Neural progenitor cell (in vitro differentiated cells): Measurements from ENCODE around the gene BAIAP3. TPM values are rescaled to one million over a fixed set of nuclear protein-coding genes. Genes with fewer than 3 reads are reported as not detected.
A peak's percentile ranks its signal among the peaks of the same experiment; 100 is the strongest.

Source experiments
- DNase-seq: peaks from one replicate; pipeline ENCODE4 v3.0.0-alpha.2; 2016; ENCODE audit warnings: low spot score
- H2AFZ ChIP-seq: fragments of 200-600 bp; sonication (generic); replicated peaks from 2 replicates; pipeline ENCODE4 v1.6.1; 2016; ENCODE audit warnings: antibody characterized with exemption
- H3F3A ChIP-seq: fragments of 200-600 bp; sonication (generic); 2 replicates; pipeline ENCODE4 v1.6.1; 2016; ENCODE audit warnings: antibody characterized with exemption, low read depth
- H3K27ac ChIP-seq: fragments of 200-600 bp; sonication (generic); 2 replicates; pipeline ENCODE4 v1.5.1; 2016; ENCODE audit warnings: mild to moderate bottlenecking
- H3K27me3 ChIP-seq: fragments of 200-600 bp; sonication (generic); 2 replicates; pipeline ENCODE4 v1.6.1; 2016; ENCODE audit warnings: mild to moderate bottlenecking, moderate library complexity
- H3K36me3 ChIP-seq: fragments of 200-600 bp; sonication (generic); 2 replicates; pipeline ENCODE4 v1.5.1; 2016
- H3K4me1 ChIP-seq: fragments of 200-600 bp; sonication (generic); 2 replicates; pipeline ENCODE4 v1.6.1; 2016; ENCODE audit warnings: mixed run types
- H3K4me2 ChIP-seq: fragments of 200-600 bp; sonication (generic); 2 replicates; pipeline ENCODE4 v1.6.1; 2016
- H3K4me3 ChIP-seq: fragments of 200-600 bp; sonication (generic); 2 replicates; pipeline ENCODE4 v1.5.1; 2016
- H3K79me2 ChIP-seq: fragments of 200-600 bp; sonication (generic); 2 replicates; pipeline ENCODE4 v1.6.1; 2016; ENCODE audit warnings: low read depth
- H3K9ac ChIP-seq: fragments of 200-600 bp; sonication (generic); 2 replicates; pipeline ENCODE4 v1.6.1; 2016
- H3K9me3 ChIP-seq: fragments of 200-600 bp; sonication (generic); 2 replicates; pipeline ENCODE4 v1.5.1; 2016; ENCODE audit warnings: low read depth
- H4K20me1 ChIP-seq: fragments of 200-600 bp; sonication (generic); 2 replicates; pipeline ENCODE4 v1.6.1; 2016; ENCODE audit warnings: low read depth
- H3K27ac Mint-ChIP-seq: 3 replicates; pipeline ENCODE4 v1.8.0; 2021; ENCODE audit warnings: mixed read lengths
- H3K27me3 Mint-ChIP-seq: 2 replicates; pipeline ENCODE4 v1.8.0; 2022; ENCODE audit warnings: low read depth, mild to moderate bottlenecking, inconsistent platforms, moderate library complexity, mixed read lengths; ENCODE audit not compliant: insufficient read depth
- H3K36me3 Mint-ChIP-seq: 3 replicates; pipeline ENCODE4 v1.8.0; 2021; ENCODE audit warnings: mixed read lengths
- H3K4me1 Mint-ChIP-seq: 3 replicates; pipeline ENCODE4 v1.8.0; 2021; ENCODE audit warnings: mixed read lengths
- H3K4me3 Mint-ChIP-seq: 3 replicates; pipeline ENCODE4 v1.8.0; 2021; ENCODE audit warnings: mild to moderate bottlenecking, moderate library complexity, mixed read lengths
- H3K9me3 Mint-ChIP-seq: 3 replicates; pipeline ENCODE4 v1.8.0; 2020; ENCODE audit warnings: mixed read lengths
- EZH2 ChIP-seq: fragments of 200-600 bp; sonication (generic); IDR thresholded peaks from 2 replicates; pipeline ENCODE4 v1.6.1; 2017; ENCODE audit warnings: antibody characterized with exemption, mild to moderate bottlenecking, moderate library complexity
- EZH2phosphoT487 ChIP-seq: fragments of 200-600 bp; sonication (generic); IDR thresholded peaks from 2 replicates; pipeline ENCODE4 v1.6.1; 2017; ENCODE audit warnings: antibody characterized with exemption
- total RNA-seq: library from RNA; depleted of rRNA; stranded (reverse); fragments of >200 nt; gene quantifications from 2 replicates; pipeline ENCODE4 v1.2.3, GENCODE V29; 2015; ENCODE audit warnings: low replicate concordance
- TF ChIP-seq, protein P1 (sequence below): fragments of 200-600 bp; sonication (generic); IDR thresholded peaks from 2 replicates; pipeline ENCODE4 v1.5.1; 2017; ENCODE audit warnings: antibody characterized with exemption, mild to moderate bottlenecking

BAIAP3 gene
- total RNA-seq, 1 donor from 2014 or later = 0.34 TPM

DNA sequence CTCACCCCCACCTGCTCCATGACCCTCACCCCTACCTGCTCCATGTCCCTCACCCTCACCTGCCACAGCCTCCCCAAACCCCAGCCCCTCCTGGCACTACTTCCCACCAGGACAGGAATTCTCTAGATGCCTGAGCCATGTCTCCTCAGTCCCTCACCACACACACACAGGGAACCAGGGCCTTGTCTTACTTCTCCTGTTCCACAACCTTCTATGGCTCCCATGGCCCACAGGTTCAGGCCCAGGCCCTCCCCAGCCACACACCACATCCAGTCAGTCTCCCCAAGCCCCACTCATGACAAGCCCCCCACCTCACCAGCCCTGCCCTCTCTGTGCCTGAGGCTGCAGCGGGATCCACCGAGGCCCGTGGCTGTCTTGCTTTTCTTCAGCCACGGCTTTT is 27.1 kb upstream of the BAIAP3 start:
- no peak overlapping the region for H3K4me2 ChIP-seq
- peaks cover 6% of the 10 kb centered on the region for H3K4me1 ChIP-seq
- Mint-ChIP-seq H3K4me3 (peak overlapping the region; percentile 38), H3K27me3 (peaks cover 11% of the 10 kb centered on the region), H3K4me1 (peaks cover 19% of the 10 kb centered on the region), H3K27ac (peak overlapping the region; percentile 76), H3K9me3 (no peaks in the 10 kb centered on the region), H3K36me3 (peaks cover 7% of the 10 kb centered on the region)
- no peak overlapping the region for H3K4me3 ChIP-seq
- no peak overlapping the region for H3K27ac ChIP-seq
- no peaks in the 10 kb centered on the region for H3K36me3 ChIP-seq
- no peaks in the 10 kb centered on the region for H3K9me3 ChIP-seq
- peaks cover 16% of the 10 kb centered on the region for H3K79me2 ChIP-seq
- no peak overlapping the region for H2AFZ ChIP-seq
- peaks cover 15% of the 10 kb centered on the region for H4K20me1 ChIP-seq
- TF ChIP-seq EZH2 (no peak), EZH2phosphoT487 (no peak)
- TF ChIP-seq, protein P1, sequence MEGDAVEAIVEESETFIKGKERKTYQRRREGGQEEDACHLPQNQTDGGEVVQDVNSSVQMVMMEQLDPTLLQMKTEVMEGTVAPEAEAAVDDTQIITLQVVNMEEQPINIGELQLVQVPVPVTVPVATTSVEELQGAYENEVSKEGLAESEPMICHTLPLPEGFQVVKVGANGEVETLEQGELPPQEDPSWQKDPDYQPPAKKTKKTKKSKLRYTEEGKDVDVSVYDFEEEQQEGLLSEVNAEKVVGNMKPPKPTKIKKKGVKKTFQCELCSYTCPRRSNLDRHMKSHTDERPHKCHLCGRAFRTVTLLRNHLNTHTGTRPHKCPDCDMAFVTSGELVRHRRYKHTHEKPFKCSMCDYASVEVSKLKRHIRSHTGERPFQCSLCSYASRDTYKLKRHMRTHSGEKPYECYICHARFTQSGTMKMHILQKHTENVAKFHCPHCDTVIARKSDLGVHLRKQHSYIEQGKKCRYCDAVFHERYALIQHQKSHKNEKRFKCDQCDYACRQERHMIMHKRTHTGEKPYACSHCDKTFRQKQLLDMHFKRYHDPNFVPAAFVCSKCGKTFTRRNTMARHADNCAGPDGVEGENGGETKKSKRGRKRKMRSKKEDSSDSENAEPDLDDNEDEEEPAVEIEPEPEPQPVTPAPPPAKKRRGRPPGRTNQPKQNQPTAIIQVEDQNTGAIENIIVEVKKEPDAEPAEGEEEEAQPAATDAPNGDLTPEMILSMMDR = no peak
- no peak for DNase-seq
- H3F3A ChIP-seq = peaks cover 8% of the 10 kb centered on the region
- H3K27me3 ChIP-seq = peaks cover 6% of the 10 kb centered on the region
- no peak overlapping the region for H3K9ac ChIP-seq

DNA sequence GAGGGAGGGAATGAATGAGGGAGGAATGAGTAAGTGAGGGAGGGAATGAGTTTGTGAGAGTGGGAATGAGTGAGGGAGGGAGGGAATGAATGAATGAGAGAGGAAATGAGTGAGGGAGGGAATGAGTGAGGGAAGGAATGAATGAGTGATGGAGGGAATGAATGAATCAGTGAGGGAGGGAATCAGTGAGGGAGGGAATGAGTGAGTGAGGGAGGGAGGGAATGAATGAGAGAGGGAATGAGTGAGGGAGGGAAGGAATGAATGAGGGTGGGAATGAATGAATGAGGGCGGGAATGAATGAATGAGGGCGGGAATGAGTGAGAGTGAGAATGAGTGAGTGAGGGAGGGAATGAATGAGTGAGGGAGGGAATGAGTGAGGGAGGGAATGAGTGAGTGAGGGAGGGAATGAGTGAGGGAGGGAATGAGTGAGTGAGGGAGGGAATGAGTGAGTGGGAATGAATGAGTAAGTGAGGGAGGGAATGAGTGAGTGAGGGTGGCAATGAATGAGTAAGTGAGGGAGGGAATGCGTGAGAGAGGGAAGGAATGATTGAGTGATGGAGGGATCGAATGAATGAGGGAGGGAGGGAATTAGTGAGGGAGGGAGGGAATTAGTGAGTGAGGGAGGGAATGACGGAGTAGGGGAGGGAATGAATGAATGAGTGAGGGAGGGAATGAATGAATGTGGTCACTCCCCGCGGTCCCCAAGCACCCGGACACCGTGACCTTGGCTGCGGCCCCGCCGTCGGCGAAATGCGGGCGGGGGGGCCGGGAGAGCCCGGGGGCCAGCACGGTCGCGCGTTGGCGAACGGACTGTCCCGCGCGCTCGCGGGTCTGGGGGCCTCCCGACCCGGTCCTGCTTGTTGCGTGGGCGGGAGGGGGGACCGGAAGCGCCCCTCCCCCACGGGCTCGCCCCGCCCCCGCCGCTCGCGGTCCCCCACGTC is 25.1 kb upstream of the BAIAP3 start:
- no peak for TF ChIP-seq EZH2
- no peak for TF ChIP-seq EZH2phosphoT487
- peak overlapping the region; percentile 90 for H3K4me3 Mint-ChIP-seq
- Histone ChIP-seq H3K9me3 (no peaks in the 10 kb centered on the region), H3K79me2 (peaks cover 35% of the 10 kb centered on the region), H3F3A (peaks cover 8% of the 10 kb centered on the region), H3K27ac (peak overlapping the region; percentile 100), H2AFZ (no peak overlapping the region), H3K9ac (peak overlapping the region; percentile 100), H3K27me3 (no peaks in the 10 kb centered on the region), H3K4me3 (peak overlapping the region; percentile 79), H3K36me3 (no peaks in the 10 kb centered on the region), H3K4me1 (peaks cover 11% of the 10 kb centered on the region), H4K20me1 (peaks cover 34% of the 10 kb centered on the region), H3K4me2 (peak overlapping the region; percentile 70)
- no peak for DNase-seq
- H3K9me3 Mint-ChIP-seq = no peaks in the 10 kb centered on the region
- H3K27ac Mint-ChIP-seq = peak overlapping the region; percentile 47
- H3K4me1 Mint-ChIP-seq = peaks cover 20% of the 10 kb centered on the region
- peaks cover 8% of the 10 kb centered on the region for H3K27me3 Mint-ChIP-seq
- H3K36me3 Mint-ChIP-seq = peaks cover 11% of the 10 kb centered on the region

DNA sequence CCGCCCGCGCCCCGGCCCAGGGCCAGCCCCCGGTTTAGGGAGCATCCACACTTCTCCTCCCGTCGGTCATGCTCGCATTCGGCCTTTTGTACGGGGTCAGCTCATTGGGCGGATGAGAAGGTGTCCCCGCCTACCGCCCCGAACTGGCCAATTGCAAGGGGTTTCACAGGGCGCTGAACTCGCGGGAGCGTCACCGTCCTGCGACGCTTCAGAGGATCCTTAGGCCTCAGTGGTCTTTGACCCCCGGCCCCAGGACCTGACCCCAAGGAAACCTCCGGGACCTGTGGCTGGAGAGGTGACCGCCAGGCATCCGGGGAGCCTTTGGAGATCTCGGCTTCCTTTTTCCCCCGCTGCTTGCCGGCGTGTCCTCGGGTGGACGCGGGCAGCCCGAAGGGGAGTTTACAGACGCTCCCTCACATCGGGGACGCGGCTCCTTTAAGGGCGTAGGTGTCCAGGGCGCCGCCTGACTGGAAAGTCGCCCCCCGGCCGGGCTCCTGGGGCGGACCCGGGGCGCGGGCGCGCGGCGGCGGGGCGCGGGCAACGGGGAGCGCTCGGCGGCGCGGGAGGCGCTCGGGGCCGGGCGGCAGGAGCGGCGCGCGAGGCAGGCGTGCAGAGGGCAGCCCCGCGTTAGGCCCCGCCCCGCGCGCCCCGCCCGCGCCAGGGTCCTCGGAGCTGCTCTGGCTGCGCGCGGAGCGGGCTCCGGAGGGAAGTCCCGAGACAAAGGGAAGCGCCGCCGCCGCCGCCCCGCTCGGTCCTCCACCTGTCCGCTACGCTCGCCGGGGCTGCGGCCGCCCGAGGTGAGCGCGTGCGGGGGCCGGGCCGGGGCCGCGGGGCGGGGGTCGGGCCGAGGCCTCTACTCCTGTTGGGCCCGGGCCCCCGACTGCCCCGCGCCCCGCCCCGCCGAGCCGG is 24.2 kb upstream of the BAIAP3 start, which contains the start of gene UBE2I:
Gene UBE2I (plus strand): TSS at position 660 of the 909 bp plus-strand sequence. CDS start 4,395 bp downstream, outside the sequence.
- peaks cover 44% of the 10 kb centered on the region for H4K20me1 ChIP-seq
- H3K9me3 ChIP-seq = no peaks in the 10 kb centered on the region
- H3K27ac Mint-ChIP-seq = peak within 1 kb of the TSS; percentile 100
- peak within 1 kb of the TSS; percentile 100 for H2AFZ ChIP-seq
- H3K27me3 ChIP-seq = no peaks in the 10 kb centered on the region
- peak within 1 kb of the TSS; percentile 100 for H3K4me3 ChIP-seq
- peaks cover 8% of the 10 kb centered on the region for H3F3A ChIP-seq
- TF ChIP-seq EZH2 = no peak
- TF ChIP-seq, protein P1 = no peak
- TF ChIP-seq EZH2phosphoT487 = no peak
- H3K9me3 Mint-ChIP-seq = no peaks in the 10 kb centered on the region
- H3K4me1 Mint-ChIP-seq = peaks cover 18% of the 10 kb centered on the region
- H3K27me3 Mint-ChIP-seq = peaks cover 6% of the 10 kb centered on the region
- H3K27ac ChIP-seq = peak within 1 kb of the TSS; percentile 100
- peaks cover 11% of the 10 kb centered on the region for H3K4me1 ChIP-seq
- H3K9ac ChIP-seq = peak within 1 kb of the TSS; percentile 100
- H3K79me2 ChIP-seq = peaks cover 45% of the 10 kb centered on the region
- peak; percentile 97 for DNase-seq
- no peaks in the 10 kb centered on the region for H3K36me3 ChIP-seq
- peak within 1 kb of the TSS; percentile 98 for H3K4me3 Mint-ChIP-seq
- peaks cover 13% of the 10 kb centered on the region for H3K36me3 Mint-ChIP-seq
- H3K4me2 ChIP-seq = peak within 1 kb of the TSS; percentile 100
